BE2C (cell line): ENCODE results near the gene CIPC.
A peak's percentile ranks its signal among the peaks of the same experiment; 100 is the strongest.

ENCODE experiments used
- DNase-seq: peaks from one replicate; pipeline ENCODE4 v3.0.0-alpha.2; 2020
- H3K27me3 ChIP-seq: fragments of 250-450 bp; sonication (Bioruptor Pico); 2 replicates; pipeline ENCODE4 v1.5.1; 2020; ENCODE audit warnings: mild to moderate bottlenecking
- H3K36me3 ChIP-seq: fragments of 250-450 bp; sonication (Bioruptor Pico); 2 replicates; pipeline ENCODE4 v1.5.1; 2020; ENCODE audit warnings: mild to moderate bottlenecking
- H3K4me1 ChIP-seq: fragments of 250-450 bp; sonication (Bioruptor Pico); 2 replicates; pipeline ENCODE4 v1.5.1; 2020
- H3K4me3 ChIP-seq: 2 replicates; pipeline ENCODE4 v1.5.1; 2011; ENCODE audit warnings: low read depth, low read length
- H3K9me3 ChIP-seq: fragments of 250-450 bp; sonication (Bioruptor Pico); 2 replicates; pipeline ENCODE4 v1.5.1; 2020
- CTCF ChIP-seq: IDR thresholded peaks from 2 replicates; pipeline ENCODE4 v1.5.1; 2012; ENCODE audit warnings: mild to moderate bottlenecking, low read depth, low read length

The CIPC gene

GRCh38 chr14:77122526-77123125 lies 24.6 kb downstream of the CIPC start:
- H3K4me3 ChIP-seq: no peak overlapping the region
- no peak for DNase-seq
- H3K36me3 ChIP-seq: 0 out of 2 replicates have a peak, but pooled peaks cover 2% of the 10 kb centered on the region
- TF ChIP-seq CTCF: no peak
- no peaks in the 10 kb centered on the region for H3K27me3 ChIP-seq
- peaks cover 15% of the 10 kb centered on the region for H3K4me1 ChIP-seq
- H3K9me3 ChIP-seq: no peaks in the 10 kb centered on the region

GRCh38 chr14:77123381-77124325 lies 25.6 kb downstream of the CIPC start:
- DNase-seq: no peak
- peak overlapping the region; percentile 65 for H3K4me3 ChIP-seq
- H3K27me3 ChIP-seq: no peaks in the 10 kb centered on the region
- H3K36me3 ChIP-seq: 0 out of 2 replicates have a peak, but pooled peaks cover 2% of the 10 kb centered on the region
- H3K4me1 ChIP-seq: peaks cover 15% of the 10 kb centered on the region
- no peaks in the 10 kb centered on the region for H3K9me3 ChIP-seq
- no peak for TF ChIP-seq CTCF

- peak; percentile 20 for TF ChIP-seq CTCF
- 0 out of 2 replicates have a peak, but pooled peaks cover 2% of the 10 kb centered on the region for H3K36me3 ChIP-seq
- H3K27me3 ChIP-seq: no peaks in the 10 kb centered on the region
- H3K4me1 ChIP-seq: peaks cover 15% of the 10 kb centered on the region
- peak; percentile 71 for DNase-seq
- H3K4me3 ChIP-seq: peak overlapping the region; percentile 65
- no peaks in the 10 kb centered on the region for H3K9me3 ChIP-seq
Observed at GRCh38 chr14:77124345-77125280, 26.6 kb downstream of the CIPC start.

- Histone ChIP-seq H3K4me3 (peak overlapping the region; percentile 65), H3K27me3 (no peaks in the 10 kb centered on the region), H3K36me3 (no peaks in the 10 kb centered on the region), H3K9me3 (no peaks in the 10 kb centered on the region), H3K4me1 (peaks cover 15% of the 10 kb centered on the region)
- DNase-seq: no peak
- no peak for TF ChIP-seq CTCF
Observed at GRCh38 chr14:77125281-77125801, 27.3 kb downstream of the CIPC start.

GRCh38 chr14:77125823-77126325 lies 27.8 kb downstream of the CIPC start:
- DNase-seq: no peak

More at GRCh38 chr14:77125823-77126325, 27.8 kb downstream of the CIPC start:
- H3K27me3 ChIP-seq: no peaks in the 10 kb centered on the region
- no peak overlapping the region for H3K4me3 ChIP-seq
- H3K36me3 ChIP-seq: no peaks in the 10 kb centered on the region
- no peak for TF ChIP-seq CTCF
- no peaks in the 10 kb centered on the region for H3K9me3 ChIP-seq
- peaks cover 15% of the 10 kb centered on the region for H3K4me1 ChIP-seq
